ENCODE results near the gene GNGT2.

DNA sequence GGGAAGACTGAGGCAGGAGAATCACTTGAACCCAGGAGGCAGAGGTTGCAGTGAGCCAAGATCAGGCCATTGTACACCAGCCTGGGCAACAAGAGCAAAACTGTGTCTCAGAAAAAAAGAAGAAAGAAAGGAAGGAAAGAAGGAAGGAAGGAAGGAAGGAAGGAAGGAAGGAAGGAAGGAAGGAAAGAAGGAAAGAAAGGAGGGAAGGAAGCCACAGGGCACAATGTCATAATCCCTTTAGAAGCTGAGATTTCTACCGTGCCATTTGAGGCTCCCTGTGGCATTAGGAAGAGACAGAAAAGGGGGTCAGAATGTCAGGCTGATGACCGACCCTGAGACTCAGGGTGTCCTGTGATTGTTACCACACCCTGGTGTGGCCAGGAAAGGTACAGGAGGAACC lies 6.6 kb downstream of the GNGT2 start:
- no peak for TF ChIP-seq EZH2 (IDR thresholded peaks at IDR 0.05; ENCODE audit: insufficient read depth, poor library complexity, severe bottlenecking)
- TF ChIP-seq EZH2phosphoT487 (IDR thresholded peaks at IDR 0.05; ENCODE audit: insufficient read depth, low read depth): no peak
